GM18499 (cell line): Measurements from ENCODE around the gene EEF1A1.
"Not testable (repeated sequence)": the region's sequence is repeated elsewhere in the genome, so short reads cannot be mapped to it uniquely, and the experiment has no call there.

Experiments used
- ATAC-seq: cut with Tn5 transposase; IDR thresholded peaks from one replicate; pipeline ENCODE4 v1.9.1; 2021; ENCODE audit warnings: moderate number of reproducible peaks; ENCODE audit not compliant: insufficient read depth, unreplicated experiment

The EEF1A1 gene

GRCh38 chr6:73508776-73509175, 12.1 kb downstream of the EEF1A1 start:
- ATAC-seq: no peak

GRCh38 chr6:73506246-73506645, 14.6 kb downstream of the EEF1A1 start:
- no peak for ATAC-seq

GRCh38 chr6:73505705-73506104, 15.1 kb downstream of the EEF1A1 start:
- ATAC-seq: not testable (repeated sequence)

- ATAC-seq: no peak
These were observed 15.7 kb downstream of the EEF1A1 start for GRCh38 chr6:73505142-73505541.

- no peak for ATAC-seq
These were observed 16.7 kb downstream of the EEF1A1 start for GRCh38 chr6:73504160-73504559.

- ATAC-seq: no peak
These were observed 17.6 kb downstream of the EEF1A1 start for GRCh38 chr6:73503027-73503772.

GRCh38 chr6:73497915-73498314, 22.9 kb downstream of the EEF1A1 start:
- ATAC-seq: no peak

GRCh38 chr6:73491377-73491776, 29.5 kb downstream of the EEF1A1 start:
- no peak for ATAC-seq

GRCh38 chr6:73487473-73487872, 33.4 kb downstream of the EEF1A1 start:
- ATAC-seq: no peak

- ATAC-seq: no peak
These were observed 36.4 kb downstream of the EEF1A1 start for GRCh38 chr6:73484438-73484837.

- ATAC-seq: no peak
These were observed 38.9 kb downstream of the EEF1A1 start for GRCh38 chr6:73481969-73482368.

- no peak for ATAC-seq
These were observed 43.4 kb downstream of the EEF1A1 start for GRCh38 chr6:73477407-73477806.

GRCh38 chr6:73476723-73477122, 44.1 kb downstream of the EEF1A1 start:
- no peak for ATAC-seq

- ATAC-seq: peak; percentile 97
These were observed 49.0 kb downstream of the EEF1A1 start for GRCh38 chr6:73471686-73472290.
